K562 (cell line): ENCODE measurements around the gene HSPB3. TPM values are rescaled to one million over a fixed set of nuclear protein-coding genes. Genes with fewer than 3 reads are reported as not detected.
A peak's percentile ranks its signal among the peaks of the same experiment; 100 is the strongest.

Source experiments
- ATAC-seq: fragments of 200-7000 bp; cut with Tn5 transposase; 3 replicates; pipeline ENCODE4 v1.9.1; 2020; ENCODE audit warnings: moderate library complexity
- BruUV-seq: library from RNA; stranded (reverse); fragments of 400-500 nt; replicated peaks from 2 replicates; lab custom pipeline; 2021; lab: Mats Ljungman, UMichigan
- CTCF ChIA-PET: fragments of 300-600 bp; formaldehyde crosslinking; extraction: SDS; loops from one replicate; lab custom pipeline; 2021; ENCODE audit warnings: low intra/inter-chr PET ratio; lab: Yijun Ruan, JAX
- POLR2A ChIA-PET: fragments of 300-600, 350-650 bp; sonication (Branson Sonifier 250); formaldehyde crosslinking; extraction: SDS; loops from one replicate; lab custom pipeline; 2021; ENCODE audit warnings: antibody characterized with exemption, inconsistent platforms; lab: Yijun Ruan, JAX
- DNase-seq, 4 experiments: peaks; one replicate each; pipeline versions ENCODE4 v3.0.0 to v3.0.0-alpha.2; 2011 to 2018; ENCODE audit warnings: low spot score in 3 of 4, mixed read lengths in 3 of 4; ENCODE audit errors: extremely low read depth in 1 of 4
- FAIRE-seq: peaks from 2 replicates; lab custom pipeline; 2011; peaks lifted over from hg19 to GRCh38; lab: Jason Lieb, UNC
- H2AFZ ChIP-seq: 2 replicates; pipeline ENCODE4 v1.6.0; 2011; ENCODE audit warnings: low read depth, low read length, control low read depth, inconsistent platforms
- H3K27ac ChIP-seq: fragments of 200-600 bp; 3 replicates; pipeline ENCODE4 v1.8.0; 2011; ENCODE audit warnings: low read depth, mild to moderate bottlenecking, control low read depth, inconsistent platforms, low read length, moderate library complexity, mixed read lengths; ENCODE audit errors: extremely low read depth
- H3K27me3 ChIP-seq, 2 experiments: fragments of 300-600 bp in 1 of 2; 2 replicates in 1 of 2; 3 replicates in 1 of 2; pipeline versions ENCODE4 v1.6.0 to v1.8.0; 2011; ENCODE audit warnings: inconsistent platforms in 2 of 2, low read length in 2 of 2, mild to moderate bottlenecking in 1 of 2, mixed read lengths in 1 of 2, moderate library complexity in 1 of 2; ENCODE audit not compliant: control insufficient read depth in 2 of 2, insufficient read depth in 2 of 2
- H3K36me3 ChIP-seq: fragments of 300-600 bp; 3 replicates; pipeline ENCODE4 v1.8.0; 2011; ENCODE audit warnings: mild to moderate bottlenecking, low read length, inconsistent platforms; ENCODE audit not compliant: control insufficient read depth, insufficient read depth
- H3K4me1 ChIP-seq, 2 experiments: fragments of 200-600 bp in 1 of 2; replicated peaks in 1 of 2; 2 replicates in 1 of 2; 3 replicates in 1 of 2; pipeline versions ENCODE4 v1.5.1 to v1.8.0; 2011; ENCODE audit warnings: inconsistent platforms in 2 of 2, low read length in 2 of 2, mild to moderate bottlenecking in 1 of 2, mixed read lengths in 1 of 2, moderate library complexity in 1 of 2; ENCODE audit not compliant: control insufficient read depth in 2 of 2, insufficient read depth in 2 of 2
- H3K4me2 ChIP-seq: 2 replicates; pipeline ENCODE4 v1.6.1; 2011; ENCODE audit warnings: low read length, control low read depth, inconsistent platforms, mixed read lengths; ENCODE audit not compliant: insufficient read depth
- H3K4me3 ChIP-seq: fragments of 200-600 bp; sonication (generic), shearing (Covaris generic); 2 replicates; pipeline ENCODE4 v1.5.1; 2016; ENCODE audit warnings: control low read depth, inconsistent platforms
- H3K79me2 ChIP-seq: fragments of 200-600 bp; 3 replicates; pipeline ENCODE4 v1.8.0; 2011; ENCODE audit warnings: low read length, inconsistent platforms; ENCODE audit not compliant: control insufficient read depth, insufficient read depth
- H3K9ac ChIP-seq, 2 experiments: 2 replicates each; pipeline versions ENCODE4 v1.6.0 to v1.6.1; 2011; ENCODE audit warnings: low read depth in 2 of 2, low read length in 2 of 2, control low read depth in 1 of 2, inconsistent platforms in 1 of 2, mild to moderate bottlenecking in 1 of 2, mixed read lengths in 1 of 2; ENCODE audit not compliant: insufficient read depth in 1 of 2
- H3K9me1 ChIP-seq: one replicate; pipeline ENCODE4 v1.6.0; 2011; ENCODE audit warnings: inconsistent platforms, mild to moderate bottlenecking, low read length, moderate library complexity; ENCODE audit not compliant: control insufficient read depth, insufficient read depth
- H3K9me3 ChIP-seq: replicated peaks from 2 replicates; pipeline ENCODE4 v1.5.1; 2011; ENCODE audit warnings: low read depth, low read length, inconsistent platforms; ENCODE audit not compliant: control insufficient read depth, insufficient read depth
- H4K20me1 ChIP-seq: replicated peaks from 2 replicates; pipeline ENCODE4 v1.6.1; 2011; ENCODE audit warnings: low read length, inconsistent platforms, mixed read lengths; ENCODE audit not compliant: control insufficient read depth, insufficient read depth
- ARNT ChIP-seq, 2 experiments: fragments of 450-650 bp; IDR thresholded peaks; 2 replicates each; pipeline ENCODE4 v1.6.1; 2016; ENCODE audit warnings: mild to moderate bottlenecking in 1 of 2
- E2F5 ChIP-seq: sonication (generic); formaldehyde crosslinking; IDR thresholded peaks from 2 replicates; pipeline ENCODE4 v1.8.0; 2022; ENCODE audit warnings: mild to moderate bottlenecking, missing genetic modification reagents
- HBP1 ChIP-seq: fragments of 450-650 bp; formaldehyde crosslinking; IDR thresholded peaks from 2 replicates; pipeline ENCODE4 v1.4.0; 2022; ENCODE audit warnings: missing genetic modification characterization
- HES1 ChIP-seq: fragments of 450-650 bp; IDR thresholded peaks from 2 replicates; pipeline ENCODE4 v1.6.1; 2016; ENCODE audit warnings: low read depth, mild to moderate bottlenecking, moderate library complexity
- KAT7 ChIP-seq: sonication (generic); formaldehyde crosslinking; IDR thresholded peaks from 2 replicates; pipeline ENCODE4 v1.8.0; 2022; ENCODE audit warnings: missing genetic modification reagents, mild to moderate bottlenecking, borderline replicate concordance
- KHSRP ChIP-seq: fragments of 450-650 bp; IDR thresholded peaks from 2 replicates; pipeline ENCODE4 v1.6.1; 2017
- NCOA2 ChIP-seq, 2 experiments: fragments of 450-650 bp; IDR thresholded peaks; 2 replicates each; pipeline ENCODE4 v1.6.1; 2018; ENCODE audit warnings: mild to moderate bottlenecking in 2 of 2, moderate library complexity in 1 of 2; ENCODE audit not compliant: partially characterized antibody in 2 of 2
- PRDM10 ChIP-seq: fragments of 450-650 bp; IDR thresholded peaks from 2 replicates; pipeline ENCODE4 v1.6.1; 2018; ENCODE audit not compliant: partially characterized antibody
- ZNF398 ChIP-seq: fragments of 250-450 bp; sonication (Bioruptor Pico); IDR thresholded peaks from 2 replicates; pipeline ENCODE4 v1.8.0; 2021; ENCODE audit warnings: moderate library complexity, mild to moderate bottlenecking, inconsistent platforms
- ZNF696 ChIP-seq: fragments of 250-450 bp; sonication (Bioruptor Pico); conservative IDR thresholded peaks from 2 replicates; pipeline ENCODE4 v1.4.0; 2020; ENCODE audit warnings: mild to moderate bottlenecking, moderate library complexity
- ZSCAN29 ChIP-seq: fragments of 450-650 bp; IDR thresholded peaks from 2 replicates; pipeline ENCODE4 v1.6.1; 2017
- WGBS: fragments of 100-300 bp; shearing (Covaris generic); methylation state at CpG from one replicate; pipeline ENCODE4 v1.1.6; 2016; ENCODE audit warnings: low coverage, mixed read lengths; ENCODE audit not compliant: insufficient coverage; ENCODE audit errors: missing lambda C conversion rate; 5-methylcytosine and 5-hydroxymethylcytosine counted together
- in situ Hi-C: fragments of 300-500 bp; cut with MboI; formaldehyde crosslinking; loops from 4 replicates; pipeline ENCODE4 v1.15.0; 2018; ENCODE audit warnings: inconsistent platforms, mixed read lengths
- intact Hi-C: fragments of 100-400 bp; cut with micrococcal nuclease; formaldehyde crosslinking; loops from 2 replicates; pipeline ENCODE4 v1.14.2; 2022
- polyA plus RNA-seq, 8 experiments: library from polyadenylated mRNA; depleted of rRNA in 4 of 8; stranded (reverse) in 5 of 8; unstranded in 3 of 8; fragments of >200 nt; fragmentation: Nextera tagmentation in 2 of 8; fragmentation: Illumina TruSeq in 1 of 8; extraction: Ambion mirVana in 2 of 8; extraction: Trizol in 1 of 8; gene quantifications; 2 replicates each; pipeline versions ENCODE4 v1.2.1 to v1.2.3, GENCODE V29; 2011 to 2014; ENCODE audit warnings: inconsistent platforms in 1 of 8, missing spikeins in 1 of 8
- total RNA-seq, 7 experiments: library from RNA; depleted of rRNA in 6 of 7; stranded (reverse); fragments of >200 nt in 6 of 7; fragmentation: Illumina TruSeq in 2 of 7; extraction: Trizol in 2 of 7; gene quantifications; 2 replicates each; pipeline versions ENCODE4 v1.2.1 to v1.2.3, GENCODE V29; 2011 to 2021; ENCODE audit warnings: low replicate concordance in 1 of 7

Gene HSPB3
- total and polyA plus RNA-seq, 9 of the 15 experiments (the other 6 are each of a cell fraction or from before 2014, with no cell fraction given), result 2.4 to 6.3 (median 3.4) TPM

- H3K79me2 ChIP-seq, result no peaks in the 10 kb centered on the region
- ChIA-PET CTCF (no interaction called here), POLR2A (interaction anchor here (0.6 to 2.8 kb wide), 3 partner anchors 10 to 30 kb away, joined by 3 to 7 read pairs (median 3); partner anchors contain the start of gene HSPB3)
- no peak overlapping the region for H3K9ac ChIP-seq
- H3K4me1 ChIP-seq, result peaks cover 0 to 7% of the 10 kb centered on the region in 2 experiments; a peak in 3 of 5 replicates
- H3K27me3 ChIP-seq, result no peaks in the 10 kb centered on the region
- BruUV-seq, result no TSS peak
- H3K4me2 ChIP-seq, result no peak overlapping the region
- no peaks in the 10 kb centered on the region for H3K36me3 ChIP-seq
- intact Hi-C loops, result no loop called here
- H3K27ac ChIP-seq, result no peak overlapping the region
- WGBS, result 29% methylated on average over 2 of the region's 2 CpGs
- in situ Hi-C loops, result no loop called here
- H3K9me3 ChIP-seq, result no peaks in the 10 kb centered on the region
- H3K4me3 ChIP-seq, result no peak overlapping the region
- no peaks in the 10 kb centered on the region for H4K20me1 ChIP-seq
- DNase-seq, result no peak
- H2AFZ ChIP-seq, result no peak overlapping the region; the same call in 1 of the 2 replicates
- TF ChIP-seq E2F5 (CRISPR knock-in tag) (no peak), HBP1 (no peak), KHSRP (no peak), ARNT (IDR thresholded peaks at IDR 0.05) (no peak), ZNF398 (no peak), ZSCAN29 (no peak), NCOA2 (IDR thresholded peaks at IDR 0.05; ENCODE audit: partially characterized antibody in 2 of 2) (no peak), KAT7 (CRISPR knock-in tag) (no peak), ZNF696 (CRISPR knock-in tag) (no peak), HES1 (no peak), PRDM10 (no peak)
- peak; percentile 64 for FAIRE-seq
- H3K9me1 ChIP-seq, result no peaks in the 10 kb centered on the region
- ATAC-seq, result no peak
Measured at GRCh38 chr5:54470128-54470527, 14.6 kb downstream of the HSPB3 start.
